SK-N-SH (cell line): Measurements from ENCODE around the gene TCOF1. TPM values are rescaled to one million over a fixed set of nuclear protein-coding genes. Genes with fewer than 3 reads are reported as not detected.

Experiments
- CTCF ChIA-PET: fragments of 300-600, 350-600 bp; formaldehyde crosslinking; extraction: SDS; loops from one replicate; lab custom pipeline; 2021; lab: Yijun Ruan, JAX
- POLR2A ChIA-PET: fragments of 350-600 bp; sonication (Branson Sonifier 250); formaldehyde crosslinking; extraction: SDS; loops from one replicate; lab custom pipeline; 2020; ENCODE audit warnings: antibody characterized with exemption, inconsistent platforms; lab: Yijun Ruan, JAX
- DNase-seq: peaks from one replicate; pipeline ENCODE4 v3.0.0; 2012
- H2AFZ ChIP-seq: fragments of 200-600 bp; sonication (generic); 2 replicates; pipeline ENCODE4 v1.8.1; 2016; ENCODE audit warnings: antibody characterized with exemption, mild to moderate bottlenecking, low read depth
- H3F3A ChIP-seq: fragments of 200-600 bp; sonication (generic); replicated peaks from 2 replicates; pipeline ENCODE3; 2016; ENCODE audit warnings: antibody characterized with exemption, mild to moderate bottlenecking; ENCODE audit not compliant: insufficient read depth
- H3K27ac ChIP-seq, 2 experiments: fragments of 200-500 bp in 1 of 2; fragments of 200-600 bp in 1 of 2; sonication (Bioruptor generic) in 1 of 2; sonication (generic), shearing (Covaris generic) in 1 of 2; 2 replicates each; pipeline versions ENCODE4 v1.5.1 to v1.6.1; 2014 to 2016; ENCODE audit warnings: low read depth in 2 of 2, inconsistent platforms in 1 of 2, low read length in 1 of 2, mild to moderate bottlenecking in 1 of 2, mixed read lengths in 1 of 2
- H3K27me3 ChIP-seq: fragments of 200-600 bp; sonication (generic), shearing (Covaris generic); 2 replicates; pipeline ENCODE4 v1.6.1; 2016; ENCODE audit warnings: mixed run types; ENCODE audit not compliant: insufficient read depth
- H3K36me3 ChIP-seq, 2 experiments: fragments of 200-500 bp in 1 of 2; fragments of 200-600 bp in 1 of 2; sonication (Bioruptor generic) in 1 of 2; sonication (generic) in 1 of 2; replicated peaks in 1 of 2; 2 replicates each; pipeline versions ENCODE3 to v1.5.1; 2014 to 2016; ENCODE audit warnings: low read length in 1 of 2, mild to moderate bottlenecking in 1 of 2; ENCODE audit not compliant: insufficient read depth in 2 of 2, control insufficient read depth in 1 of 2
- H3K4me1 ChIP-seq, 2 experiments: fragments of 200-500 bp in 1 of 2; fragments of 200-600 bp in 1 of 2; sonication (Bioruptor generic) in 1 of 2; sonication (generic), shearing (Covaris generic) in 1 of 2; 2 replicates each; pipeline versions ENCODE4 v1.5.1 to v1.6.1; 2014 to 2016; ENCODE audit warnings: low read depth in 1 of 2, low read length in 1 of 2, mixed run types in 1 of 2; ENCODE audit not compliant: insufficient read depth in 2 of 2, control insufficient read depth in 1 of 2
- H3K4me2 ChIP-seq: fragments of 200-600 bp; sonication (generic), shearing (Covaris generic); 2 replicates; pipeline ENCODE4 v1.6.1; 2017; ENCODE audit warnings: mixed run types
- H3K4me3 ChIP-seq, 2 experiments: fragments of 200-500 bp in 1 of 2; fragments of 200-600 bp in 1 of 2; sonication (Bioruptor generic) in 1 of 2; sonication (generic), shearing (Covaris generic) in 1 of 2; 2 replicates each; pipeline versions ENCODE4 v1.5.1 to v1.8.1; 2014 to 2016; ENCODE audit warnings: low read depth in 2 of 2, inconsistent platforms in 1 of 2, low read length in 1 of 2, mild to moderate bottlenecking in 1 of 2, mixed read lengths in 1 of 2, moderate library complexity in 1 of 2
- H3K79me2 ChIP-seq: fragments of 200-600 bp; sonication (generic); 2 replicates; pipeline ENCODE4 v1.8.1; 2017; ENCODE audit warnings: mild to moderate bottlenecking; ENCODE audit not compliant: insufficient read depth
- H3K9ac ChIP-seq: fragments of 200-600 bp; sonication (generic); 2 replicates; pipeline ENCODE4 v1.6.1; 2017; ENCODE audit warnings: mixed run types
- H3K9me2 ChIP-seq: fragments of 200-600 bp; sonication (generic); 2 replicates; pipeline ENCODE4 v1.6.1; 2017; ENCODE audit warnings: mixed run types
- H3K9me3 ChIP-seq: fragments of 200-600 bp; sonication (generic); 2 replicates; pipeline ENCODE4 v1.6.1; 2017; ENCODE audit warnings: mixed run types, mild to moderate bottlenecking, moderate library complexity
- H4K20me1 ChIP-seq: fragments of 200-600 bp; sonication (generic); 2 replicates; pipeline ENCODE4 v1.6.1; 2017; ENCODE audit warnings: mild to moderate bottlenecking, mixed run types; ENCODE audit not compliant: insufficient read depth
- CHD2 ChIP-seq: fragments of 150-350 bp; IDR thresholded peaks from 2 replicates; pipeline ENCODE4 v1.6.1; 2018; ENCODE audit warnings: low read length; ENCODE audit not compliant: partially characterized antibody
- ELF1 ChIP-seq: IDR thresholded peaks from 2 replicates; pipeline ENCODE4 v1.4.0; 2012
- EP300 ChIP-seq, 2 experiments: IDR thresholded peaks; 2 replicates each; pipeline versions ENCODE4 v1.4.0 to v1.6.1; 2012; ENCODE audit warnings: borderline replicate concordance in 1 of 2, low read depth in 1 of 2, low read length in 1 of 2
- EZH2phosphoT487 ChIP-seq: fragments of 200-600 bp; sonication (generic); IDR thresholded peaks from 2 replicates; pipeline ENCODE4 v1.6.1; 2017; ENCODE audit warnings: low read depth, mixed run types, mild to moderate bottlenecking, antibody characterized with exemption, moderate library complexity, borderline replicate concordance
- GABPA ChIP-seq: IDR thresholded peaks from 2 replicates; pipeline ENCODE4 v1.4.0; 2012; ENCODE audit warnings: low read depth, mild to moderate bottlenecking
- JUND ChIP-seq: IDR thresholded peaks from 2 replicates; pipeline ENCODE4 v1.4.0; 2012
- MEF2A ChIP-seq: IDR thresholded peaks from 2 replicates; pipeline ENCODE4 v1.4.0; 2012; ENCODE audit warnings: low read depth, borderline replicate concordance
- NFIC ChIP-seq: IDR thresholded peaks from 2 replicates; pipeline ENCODE4 v1.4.0; 2012; ENCODE audit warnings: borderline replicate concordance
- PBX3 ChIP-seq: IDR thresholded peaks from 2 replicates; pipeline ENCODE4; 2012
- RFX5 ChIP-seq: IDR thresholded peaks from 2 replicates; pipeline ENCODE4 v1.6.1; 2012; ENCODE audit warnings: mild to moderate bottlenecking, improper control_type of control experiment, low read length
- RXRA ChIP-seq: IDR thresholded peaks from 2 replicates; pipeline ENCODE4 v1.4.0; 2012; ENCODE audit warnings: low read depth, mild to moderate bottlenecking, borderline replicate concordance
- SMC3 ChIP-seq: IDR thresholded peaks from 2 replicates; pipeline ENCODE4 v1.6.1; 2012; ENCODE audit warnings: low read depth, low read length, improper control_type of control experiment
- TAF1 ChIP-seq: IDR thresholded peaks from 2 replicates; pipeline ENCODE4 v1.6.1; 2012; ENCODE audit warnings: low read depth, mild to moderate bottlenecking, low read length, moderate library complexity, borderline replicate concordance
- TEAD4 ChIP-seq: IDR thresholded peaks from 2 replicates; pipeline ENCODE4 v1.4.0; 2012; ENCODE audit warnings: mild to moderate bottlenecking, borderline replicate concordance; ENCODE audit not compliant: insufficient read depth
- YY1 ChIP-seq: IDR thresholded peaks from 2 replicates; pipeline ENCODE4 v1.4.0; 2012; ENCODE audit warnings: low read depth, mild to moderate bottlenecking
- WGBS: methylation state at CpG from one replicate; pipeline ENCODE4 v1.1.6; 2017; ENCODE audit warnings: low lambda C conversion rate; 5-methylcytosine and 5-hydroxymethylcytosine counted together
- polyA plus RNA-seq, 3 experiments: library from polyadenylated mRNA; depleted of rRNA; stranded (reverse); fragments of >200 nt; gene quantifications; 2 replicates each; pipeline ENCODE4 v1.2.3, GENCODE V29; 2012
- TF ChIP-seq, protein P1 (sequence below): fragments of 200-600 bp; sonication (generic); IDR thresholded peaks from 2 replicates; pipeline ENCODE4 v1.6.1; 2017; ENCODE audit warnings: antibody characterized with exemption, mild to moderate bottlenecking, moderate library complexity

Gene TCOF1
- polyA plus RNA-seq, 1 of the 3 experiments (the other 2 are of a cell fraction) = 33.0 TPM

DNA sequence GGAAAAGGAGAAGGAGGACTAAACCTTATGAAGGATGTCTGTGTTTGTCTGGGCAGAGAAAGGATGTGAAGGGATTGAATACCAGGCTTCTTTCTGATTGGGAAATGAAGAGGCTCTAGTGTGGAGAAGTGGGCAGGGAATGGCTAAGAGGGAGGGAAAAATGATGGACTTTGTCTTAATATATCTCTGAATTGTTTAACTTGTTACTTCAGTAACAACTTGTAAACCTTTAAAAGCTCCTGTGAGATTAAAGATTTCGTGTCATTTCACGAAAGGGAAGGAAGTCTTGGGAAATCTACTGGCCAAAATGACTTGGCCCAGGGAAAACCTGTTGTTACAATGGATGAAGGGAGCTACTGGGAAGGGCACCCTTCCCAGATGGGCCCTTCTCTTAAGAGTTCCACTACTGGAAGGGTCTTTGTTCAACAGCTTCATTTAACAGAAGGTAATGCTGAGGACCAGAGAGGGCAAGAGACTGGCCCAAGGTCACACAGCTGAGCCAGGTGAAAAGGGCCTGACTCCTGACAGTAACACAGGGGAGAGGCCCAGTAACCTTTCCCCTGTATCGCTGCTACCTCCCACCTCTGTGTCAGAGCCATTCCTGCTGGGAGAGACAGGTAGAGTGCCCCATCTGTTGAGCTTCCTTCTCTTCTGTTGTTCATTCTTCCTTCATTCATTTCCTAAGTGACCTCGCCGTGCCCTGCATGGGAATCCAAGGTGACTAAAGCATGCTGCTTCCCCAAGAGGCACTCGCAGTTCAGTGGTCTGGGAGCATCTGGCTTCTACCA lies 5.1 kb upstream of the TCOF1 start:
- WGBS = 78% methylated on average over 6 of the region's 6 CpGs
- Histone ChIP-seq H2AFZ (no peak overlapping the region), H3K4me1 (peaks cover 3 to 16% of the 10 kb centered on the region in 2 experiments; a peak in 2 of 4 replicates), H4K20me1 (no peaks in the 10 kb centered on the region), H3K79me2 (no peaks in the 10 kb centered on the region), H3K9me2 (no peaks in the 10 kb centered on the region), H3K4me2 (no peak overlapping the region), H3K27me3 (no peaks in the 10 kb centered on the region), H3K9me3 (no peaks in the 10 kb centered on the region), H3F3A (peaks cover 4% of the 10 kb centered on the region), H3K36me3 (no peaks in the 10 kb centered on the region), H3K4me3 (no peak overlapping the region), H3K9ac (no peak overlapping the region), H3K27ac (no peak overlapping the region)
- ChIA-PET POLR2A (no interaction called here), CTCF (interaction anchor here (1.2 to 7.1 kb wide), 7 partner anchors 10 to 222 kb away, joined by 3 to 109 read pairs (median 7); no protein-coding TSS in a partner anchor)
- TF ChIP-seq CHD2 (no peak), EP300 (IDR thresholded peaks at IDR 0.05; ENCODE audit: borderline replicate concordance in 1 of 2, low read depth in 1 of 2, low read length in 1 of 2) (no peak), TEAD4 (no peak), TAF1 (no peak), PBX3 (no peak), EZH2phosphoT487 (no peak), GABPA (no peak), ELF1 (no peak), SMC3 (no peak)
- TF ChIP-seq, protein P1, sequence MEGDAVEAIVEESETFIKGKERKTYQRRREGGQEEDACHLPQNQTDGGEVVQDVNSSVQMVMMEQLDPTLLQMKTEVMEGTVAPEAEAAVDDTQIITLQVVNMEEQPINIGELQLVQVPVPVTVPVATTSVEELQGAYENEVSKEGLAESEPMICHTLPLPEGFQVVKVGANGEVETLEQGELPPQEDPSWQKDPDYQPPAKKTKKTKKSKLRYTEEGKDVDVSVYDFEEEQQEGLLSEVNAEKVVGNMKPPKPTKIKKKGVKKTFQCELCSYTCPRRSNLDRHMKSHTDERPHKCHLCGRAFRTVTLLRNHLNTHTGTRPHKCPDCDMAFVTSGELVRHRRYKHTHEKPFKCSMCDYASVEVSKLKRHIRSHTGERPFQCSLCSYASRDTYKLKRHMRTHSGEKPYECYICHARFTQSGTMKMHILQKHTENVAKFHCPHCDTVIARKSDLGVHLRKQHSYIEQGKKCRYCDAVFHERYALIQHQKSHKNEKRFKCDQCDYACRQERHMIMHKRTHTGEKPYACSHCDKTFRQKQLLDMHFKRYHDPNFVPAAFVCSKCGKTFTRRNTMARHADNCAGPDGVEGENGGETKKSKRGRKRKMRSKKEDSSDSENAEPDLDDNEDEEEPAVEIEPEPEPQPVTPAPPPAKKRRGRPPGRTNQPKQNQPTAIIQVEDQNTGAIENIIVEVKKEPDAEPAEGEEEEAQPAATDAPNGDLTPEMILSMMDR = no peak
- DNase-seq = no peak

DNA sequence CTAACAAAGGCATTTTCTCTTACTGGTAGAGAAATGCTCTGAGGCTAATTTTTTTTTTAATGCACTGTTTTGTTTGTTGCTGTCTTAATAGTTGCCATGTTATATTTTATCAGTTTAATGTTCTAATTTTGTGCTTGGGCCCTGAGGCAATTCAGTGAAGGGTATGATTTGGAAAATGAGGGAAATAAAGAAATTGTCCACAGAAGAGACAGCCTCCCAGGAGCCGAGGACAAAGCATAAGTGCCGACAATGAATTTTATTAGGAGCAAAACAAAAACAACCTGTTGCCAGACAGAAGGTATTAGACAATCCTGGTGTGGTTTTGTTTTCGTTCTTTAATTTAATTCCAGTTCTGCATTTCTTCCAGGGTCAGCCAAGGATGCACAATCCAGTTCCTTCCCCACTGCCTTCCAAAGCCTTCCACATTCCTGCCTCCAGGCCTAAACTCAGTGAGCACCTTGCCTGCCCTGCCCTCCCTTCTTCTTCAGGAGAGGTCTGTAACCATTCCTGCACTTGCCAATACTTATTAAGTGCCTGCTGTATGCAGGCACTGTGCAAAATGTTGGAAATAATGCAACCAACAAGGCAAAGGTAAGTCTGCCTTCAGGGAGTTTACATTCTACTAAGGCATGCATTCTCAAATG lies 4.3 kb upstream of the TCOF1 start:
- Histone ChIP-seq H3K4me2 (no peak overlapping the region), H3K4me1 (peaks cover 3 to 16% of the 10 kb centered on the region in 2 experiments; a peak in 2 of 4 replicates), H3K27me3 (no peaks in the 10 kb centered on the region), H3F3A (peaks cover 4% of the 10 kb centered on the region), H3K36me3 (no peaks in the 10 kb centered on the region), H3K27ac (no peak overlapping the region), H3K79me2 (peaks cover 7% of the 10 kb centered on the region), H3K9me2 (no peaks in the 10 kb centered on the region)
- CTCF ChIA-PET = interaction anchor here (0.9 to 7.1 kb wide), 3 partner anchors 11 to 81 kb away, joined by 3 to 109 read pairs (median 4); no protein-coding TSS in a partner anchor
- DNase-seq = no peak
- WGBS = 79% methylated on average over 3 of the region's 3 CpGs
- POLR2A ChIA-PET = no interaction called here
- TF ChIP-seq NFIC (no peak), RXRA (no peak), RFX5 (no peak), MEF2A (no peak), SMC3 (no peak), JUND (no peak), CHD2 (no peak), YY1 (no peak)
- TF ChIP-seq, all 33 proteins: peak for 0
- no peak overlapping the region for H2AFZ ChIP-seq
- H3K9me3 ChIP-seq = no peaks in the 10 kb centered on the region
- no peak overlapping the region for H3K9ac ChIP-seq
- H3K4me3 ChIP-seq = no peak overlapping the region
- no peaks in the 10 kb centered on the region for H4K20me1 ChIP-seq
